ENCODE measurements around the gene POLR3H. TPM values are rescaled to one million over a fixed set of nuclear protein-coding genes. Genes with fewer than 3 reads are reported as not detected.

The POLR3H gene
- total and polyA plus RNA-seq, 4 experiments from 2014 or later = 20.7 to 43.7 (median 32.7) TPM

- peaks cover 49% of the 10 kb centered on the region for H3K36me3 ChIP-seq (ENCODE audit: insufficient read depth, low read length)
- Mint-ChIP-seq H3K4me1 (peaks cover 0 to 7% (median under 1%) of the 10 kb centered on the region in 4 donors), H3K9me3 (no peaks in the 10 kb centered on the region), H3K27ac (no peak overlapping the region), H3K4me3 (no peak overlapping the region), H3K36me3 (peaks cover 20 to 61% of the 10 kb centered on the region in 2 donors), H3K27me3 (no peaks in the 10 kb centered on the region)
- no peaks in the 10 kb centered on the region for H3K4me1 ChIP-seq (ENCODE audit: insufficient read depth, low read length)
- H3K4me3 ChIP-seq (ENCODE audit: low read length in 2 of 2) = no peak overlapping the region
- intact Hi-C loops (cut with micrococcal nuclease) = no loop called here
- no peaks in the 10 kb centered on the region for H3K27me3 ChIP-seq (ENCODE audit: insufficient read depth, low read length)
- no peaks in the 10 kb centered on the region for H3K9me3 ChIP-seq (ENCODE audit: control insufficient read depth in 1 of 2, low read length in 2 of 2)
- CTCF ChIA-PET (ENCODE audit: partially characterized antibody) = interaction anchor here (1.1 to 1.7 kb wide), 3 partner anchors 9 to 18 kb away, joined by 3 to 5 read pairs (median 3); no protein-coding TSS in a partner anchor
- POLR2A ChIA-PET (ENCODE audit: partially characterized antibody) = interaction anchor here (1.7 kb wide), 1 partner anchor 40 kb away, joined by 6 read pairs; the partner anchor contains the start of genes ACO2 and PHF5A
- H3K27ac ChIP-seq (ENCODE audit: low read depth, low read length) = no peak overlapping the region
- DNase-seq = no peak
These were observed 35.5 kb downstream of the POLR3H start for GRCh38 chr22:41508770-41509170.

- Mint-ChIP-seq H3K36me3 (peaks cover 14 to 56% of the 10 kb centered on the region in 2 donors), H3K9me3 (no peaks in the 10 kb centered on the region), H3K4me3 (no peak overlapping the region), H3K27me3 (no peaks in the 10 kb centered on the region), H3K27ac (no peak overlapping the region), H3K4me1 (peaks cover 0 to 7% (median under 1%) of the 10 kb centered on the region in 4 donors)
- peaks cover 39% of the 10 kb centered on the region for H3K36me3 ChIP-seq (ENCODE audit: insufficient read depth, low read length)
- H3K27ac ChIP-seq (ENCODE audit: low read depth, low read length) = no peak overlapping the region
- H3K4me3 ChIP-seq (ENCODE audit: low read length in 2 of 2) = no peak overlapping the region
- no peak for DNase-seq
- POLR2A ChIA-PET (ENCODE audit: partially characterized antibody) = no interaction called here
- intact Hi-C loops (cut with micrococcal nuclease) = no loop called here
- no peaks in the 10 kb centered on the region for H3K9me3 ChIP-seq (ENCODE audit: control insufficient read depth in 1 of 2, low read length in 2 of 2)
- no peaks in the 10 kb centered on the region for H3K4me1 ChIP-seq (ENCODE audit: insufficient read depth, low read length)
- H3K27me3 ChIP-seq (ENCODE audit: insufficient read depth, low read length) = no peaks in the 10 kb centered on the region
- CTCF ChIA-PET (ENCODE audit: partially characterized antibody) = interaction anchor here (3.7 kb wide), 1 partner anchor 10 kb away, joined by 18 read pairs; no protein-coding TSS in a partner anchor
These were observed 36.8 kb downstream of the POLR3H start for GRCh38 chr22:41507330-41508063.

- Mint-ChIP-seq H3K27me3 (no peaks in the 10 kb centered on the region), H3K27ac (peak overlapping the region in 1 of 7 donors; percentile 10), H3K36me3 (peaks cover 15 to 63% of the 10 kb centered on the region in 2 donors), H3K4me1 (peaks cover 0 to 7% (median under 1%) of the 10 kb centered on the region in 4 donors), H3K9me3 (no peaks in the 10 kb centered on the region), H3K4me3 (no peak overlapping the region)
- Histone ChIP-seq H3K4me3 (ENCODE audit: low read length in 2 of 2) (no peak overlapping the region), H3K27ac (ENCODE audit: low read depth, low read length) (no peak overlapping the region), H3K36me3 (ENCODE audit: insufficient read depth, low read length) (peaks cover 43% of the 10 kb centered on the region), H3K4me1 (ENCODE audit: insufficient read depth, low read length) (no peaks in the 10 kb centered on the region), H3K27me3 (ENCODE audit: insufficient read depth, low read length) (no peaks in the 10 kb centered on the region), H3K9me3 (ENCODE audit: control insufficient read depth in 1 of 2, low read length in 2 of 2) (no peaks in the 10 kb centered on the region)
- POLR2A ChIA-PET (ENCODE audit: partially characterized antibody) = no interaction called here
- intact Hi-C loops (cut with micrococcal nuclease) = no loop called here
- CTCF ChIA-PET (ENCODE audit: partially characterized antibody) = interaction anchor here (2.1 to 3.7 kb wide), 2 partner anchors 12 kb away, joined by 5 to 18 read pairs; no protein-coding TSS in a partner anchor
- no peak for DNase-seq
These were observed 38.6 kb downstream of the POLR3H start for GRCh38 chr22:41505511-41506220.

- Histone ChIP-seq H3K27me3 (ENCODE audit: insufficient read depth, low read length) (no peaks in the 10 kb centered on the region), H3K4me3 (ENCODE audit: low read length in 2 of 2) (no peak overlapping the region), H3K9me3 (ENCODE audit: control insufficient read depth in 1 of 2, low read length in 2 of 2) (no peaks in the 10 kb centered on the region), H3K27ac (ENCODE audit: low read depth, low read length) (no peak overlapping the region), H3K4me1 (ENCODE audit: insufficient read depth, low read length) (no peaks in the 10 kb centered on the region), H3K36me3 (ENCODE audit: insufficient read depth, low read length) (peaks cover 38% of the 10 kb centered on the region)
- no peak for DNase-seq
- Mint-ChIP-seq H3K4me3 (no peak overlapping the region), H3K4me1 (peaks cover 0 to 7% (median under 1%) of the 10 kb centered on the region in 4 donors), H3K27ac (peak overlapping the region in 1 of 7 donors; percentile 47), H3K27me3 (no peaks in the 10 kb centered on the region), H3K9me3 (no peaks in the 10 kb centered on the region), H3K36me3 (peaks cover 15 to 60% of the 10 kb centered on the region in 2 donors)
- intact Hi-C loops (cut with micrococcal nuclease) = no loop called here
- CTCF ChIA-PET (ENCODE audit: partially characterized antibody) = interaction anchor here (2.1 to 3.7 kb wide), 2 partner anchors 11 to 12 kb away, joined by 5 to 18 read pairs; no protein-coding TSS in a partner anchor
- POLR2A ChIA-PET (ENCODE audit: partially characterized antibody) = no interaction called here
These were observed 39.5 kb downstream of the POLR3H start for GRCh38 chr22:41504816-41505215.

- ChIA-PET POLR2A (ENCODE audit: partially characterized antibody) (no interaction called here), CTCF (ENCODE audit: partially characterized antibody) (interaction anchor here (3.7 kb wide), 1 partner anchor 13 kb away, joined by 18 read pairs; no protein-coding TSS in a partner anchor)
- peak overlapping the region in 1 of 7 donors; percentile 11 for H3K27ac Mint-ChIP-seq
- peaks cover 17 to 62% of the 10 kb centered on the region in 2 donors for H3K36me3 Mint-ChIP-seq
- no peak overlapping the region for H3K4me3 ChIP-seq (ENCODE audit: low read length in 2 of 2)
- H3K4me1 Mint-ChIP-seq = peaks cover 0 to 6% (median 0%) of the 10 kb centered on the region in 4 donors
- no peaks in the 10 kb centered on the region for H3K9me3 ChIP-seq (ENCODE audit: control insufficient read depth in 1 of 2, low read length in 2 of 2)
- H3K4me1 ChIP-seq (ENCODE audit: insufficient read depth, low read length) = no peaks in the 10 kb centered on the region
- H3K27me3 ChIP-seq (ENCODE audit: insufficient read depth, low read length) = no peaks in the 10 kb centered on the region
- H3K36me3 ChIP-seq (ENCODE audit: insufficient read depth, low read length) = peaks cover 41% of the 10 kb centered on the region
- H3K4me3 Mint-ChIP-seq = no peak overlapping the region
- H3K9me3 Mint-ChIP-seq = no peaks in the 10 kb centered on the region
- no peak overlapping the region for H3K27ac ChIP-seq (ENCODE audit: low read depth, low read length)
- intact Hi-C loops (cut with micrococcal nuclease) = no loop called here
- no peak for DNase-seq
- no peaks in the 10 kb centered on the region for H3K27me3 Mint-ChIP-seq
These were observed 39.9 kb downstream of the POLR3H start for GRCh38 chr22:41504397-41504796.

GRCh38 chr22:41501209-41501608, 43.1 kb downstream of the POLR3H start:
- peak in 1 of 5 donors; percentile 10 for DNase-seq
- Mint-ChIP-seq H3K9me3 (no peaks in the 10 kb centered on the region), H3K27me3 (no peaks in the 10 kb centered on the region), H3K4me1 (peaks cover 0 to 7% (median 0%) of the 10 kb centered on the region in 4 donors), H3K36me3 (peaks cover 18 to 45% of the 10 kb centered on the region in 2 donors), H3K4me3 (no peak overlapping the region), H3K27ac (peak overlapping the region in 1 of 7 donors; percentile 37)
- Histone ChIP-seq H3K9me3 (ENCODE audit: control insufficient read depth in 1 of 2, low read length in 2 of 2) (no peaks in the 10 kb centered on the region), H3K36me3 (ENCODE audit: insufficient read depth, low read length) (peaks cover 28% of the 10 kb centered on the region), H3K27ac (ENCODE audit: low read depth, low read length) (no peak overlapping the region), H3K4me3 (ENCODE audit: low read length in 2 of 2) (no peak overlapping the region), H3K4me1 (ENCODE audit: insufficient read depth, low read length) (no peaks in the 10 kb centered on the region), H3K27me3 (ENCODE audit: insufficient read depth, low read length) (no peaks in the 10 kb centered on the region)
- intact Hi-C loops (cut with micrococcal nuclease) = loop anchor here (1.0 kb wide), 1 partner anchor 97 kb away; no protein-coding TSS in a partner anchor
- POLR2A ChIA-PET (ENCODE audit: partially characterized antibody) = interaction anchor here (0.6 to 1.2 kb wide), 2 partner anchors 13 to 33 kb away, joined by 3 to 5 read pairs; partner anchors contain the start of genes ACO2 and PHF5A
- CTCF ChIA-PET (ENCODE audit: partially characterized antibody) = interaction anchor here (1.3 to 2.9 kb wide), 2 partner anchors 90 to 98 kb away, joined by 3 to 31 read pairs; no protein-coding TSS in a partner anchor

All from CD4-positive, alpha-beta memory T cell (primary cell).